ENCODE results near the gene FBH1.
"Not testable (repeated sequence)": the region's sequence is repeated elsewhere in the genome, so short reads cannot be mapped to it uniquely, and the experiment has no call there.

The FBH1 gene

GRCh38 chr10:5942474-5942873 is 52.4 kb downstream of the FBH1 start:
- DNase-seq: no peak

GRCh38 chr10:5943536-5943935 is 53.5 kb downstream of the FBH1 start:
- no peak for DNase-seq

GRCh38 chr10:5944389-5945189 is 54.5 kb downstream of the FBH1 start:
- no peak for DNase-seq

DNA sequence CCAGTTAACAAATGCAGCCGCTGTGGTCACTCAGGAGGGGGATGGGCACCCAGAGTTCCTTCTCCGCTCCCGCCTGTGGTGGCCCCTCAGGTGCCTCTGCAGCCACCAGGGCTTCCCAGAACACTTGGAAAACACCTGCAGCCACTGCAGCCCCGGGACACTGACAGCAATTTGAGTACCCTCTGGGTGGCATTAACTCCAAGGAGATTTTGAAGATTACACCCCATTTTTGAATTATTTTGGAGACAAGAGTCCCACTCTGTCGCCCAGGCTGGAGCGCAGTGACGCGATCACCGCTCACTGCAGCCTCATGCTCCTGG is 55.1 kb downstream of the FBH1 start:
- DNase-seq: no peak

GRCh38 chr10:5945561-5946418 is 55.7 kb downstream of the FBH1 start:
- no peak for DNase-seq

DNA sequence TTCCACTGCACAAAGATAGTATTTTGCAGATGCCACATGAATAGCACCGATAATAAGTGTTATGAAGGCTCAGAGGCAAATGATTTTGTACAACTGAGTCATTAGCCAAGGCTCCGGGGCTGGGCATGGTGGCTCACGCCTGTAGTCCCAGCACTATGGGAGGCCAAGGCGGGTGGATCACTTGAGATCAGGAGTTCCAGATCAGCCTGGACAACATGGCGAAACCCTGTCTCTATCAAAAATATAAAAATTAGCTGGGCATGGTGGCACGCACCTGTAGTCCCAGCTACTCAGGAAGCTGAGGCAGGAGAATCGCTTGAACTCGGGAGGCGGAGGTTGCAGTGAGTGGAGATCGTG is 56.4 kb downstream of the FBH1 start:
- DNase-seq: not testable (repeated sequence)

DNA sequence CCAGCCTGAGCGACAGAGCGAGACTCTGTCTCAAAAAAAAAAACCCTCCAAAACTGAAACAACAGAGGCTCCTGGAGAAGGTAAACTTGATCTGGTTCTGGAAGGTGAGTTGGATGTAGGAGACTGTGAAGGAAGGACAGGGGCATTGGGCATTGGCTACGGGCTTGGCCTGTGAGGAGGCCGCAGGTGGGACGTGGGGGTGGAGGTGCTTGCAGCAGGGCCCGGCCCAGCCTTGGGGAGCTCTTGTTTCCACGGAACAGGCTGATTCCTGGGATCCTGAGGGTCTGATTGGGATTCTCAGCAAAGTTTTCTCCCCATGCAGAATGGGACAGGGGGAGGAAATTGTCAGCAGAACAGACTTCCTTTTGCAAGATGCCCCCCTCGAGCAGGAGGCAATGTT is 56.7 kb downstream of the FBH1 start:
- no peak for DNase-seq

GRCh38 chr10:5947471-5948207 is 57.6 kb downstream of the FBH1 start:
- no peak for DNase-seq

DNA sequence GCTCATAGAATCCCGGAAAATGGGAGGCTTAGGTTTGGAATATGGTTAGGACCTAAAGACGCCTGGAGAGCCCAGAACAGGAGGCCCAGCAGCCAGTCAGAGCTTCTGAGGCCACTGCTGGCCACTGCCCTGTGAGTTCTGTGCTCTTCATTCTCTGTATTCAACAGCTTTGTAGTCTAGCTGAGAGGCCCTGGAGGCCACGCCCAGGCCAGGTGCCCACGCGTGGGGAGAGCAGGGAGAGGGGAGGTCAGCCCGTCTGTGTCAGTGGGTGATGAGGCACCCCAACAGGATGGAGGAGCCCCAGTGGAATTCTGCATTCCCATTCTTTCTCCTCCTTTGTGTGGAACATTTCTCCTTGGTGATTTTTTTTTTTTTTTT is 58.2 kb downstream of the FBH1 start:
- DNase-seq: no peak

- DNase-seq: no peak
Measured at GRCh38 chr10:5949009-5949759, 59.1 kb downstream of the FBH1 start.

- DNase-seq: no peak
Measured at GRCh38 chr10:5951167-5951711, 61.2 kb downstream of the FBH1 start.

GRCh38 chr10:5951721-5952407 is 61.8 kb downstream of the FBH1 start:
- no peak for DNase-seq

DNA sequence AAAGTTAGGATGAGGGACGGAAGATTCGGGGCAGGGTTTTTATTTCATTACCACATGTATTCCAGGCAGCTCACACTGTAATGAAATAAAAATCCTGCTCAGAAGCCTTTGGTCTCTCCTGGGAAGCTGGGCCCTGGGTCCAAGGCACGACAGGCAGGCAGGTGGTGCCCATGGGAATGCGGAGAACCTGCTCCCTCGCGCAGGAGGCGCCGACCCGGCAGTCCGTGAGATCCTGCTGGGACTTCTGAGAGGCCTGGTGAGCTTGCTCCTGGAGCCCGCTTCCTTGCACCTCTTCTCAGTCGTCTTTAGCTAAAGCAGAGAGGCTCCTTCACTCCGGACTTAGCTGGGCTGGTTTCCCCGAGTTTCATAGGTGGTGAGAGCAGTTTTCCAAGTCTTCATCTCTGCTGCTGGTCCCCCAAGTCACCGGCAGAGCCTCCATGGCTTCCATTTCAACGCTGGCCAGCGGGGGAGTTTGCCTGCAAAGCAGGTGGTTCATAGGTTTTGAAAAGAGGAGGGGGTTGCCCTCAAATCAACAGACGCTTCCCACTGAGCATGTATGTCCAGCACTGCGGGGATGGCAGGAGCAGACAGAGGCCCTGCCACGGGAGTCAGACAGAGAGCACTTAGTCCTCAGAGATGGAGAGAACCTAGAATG is 62.8 kb downstream of the FBH1 start:
- DNase-seq: no peak

GRCh38 chr10:5953676-5954075 is 63.6 kb downstream of the FBH1 start:
- no peak for DNase-seq

GRCh38 chr10:5956146-5956936 is 66.3 kb downstream of the FBH1 start:
- no peak for DNase-seq

DNA sequence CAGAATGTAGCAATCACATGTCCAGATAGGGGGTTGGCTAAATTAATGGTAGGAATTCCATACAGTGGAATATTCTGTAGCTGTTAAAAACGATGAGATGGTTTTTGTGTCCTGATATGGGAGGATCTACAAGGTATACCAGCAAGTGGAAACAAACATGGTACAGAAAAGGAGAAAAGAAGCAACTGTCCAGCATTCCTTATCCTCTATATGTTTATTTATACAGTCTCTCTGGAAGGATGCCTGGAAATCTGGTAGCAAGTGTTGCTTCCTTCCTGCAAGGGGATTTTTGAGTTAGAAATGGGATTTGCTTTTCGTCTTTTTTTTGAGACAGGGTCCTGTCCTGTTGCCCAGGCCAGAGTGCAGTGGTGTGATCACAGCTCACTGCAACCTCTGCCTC is 68.0 kb downstream of the FBH1 start:
- no peak for DNase-seq

DNA sequence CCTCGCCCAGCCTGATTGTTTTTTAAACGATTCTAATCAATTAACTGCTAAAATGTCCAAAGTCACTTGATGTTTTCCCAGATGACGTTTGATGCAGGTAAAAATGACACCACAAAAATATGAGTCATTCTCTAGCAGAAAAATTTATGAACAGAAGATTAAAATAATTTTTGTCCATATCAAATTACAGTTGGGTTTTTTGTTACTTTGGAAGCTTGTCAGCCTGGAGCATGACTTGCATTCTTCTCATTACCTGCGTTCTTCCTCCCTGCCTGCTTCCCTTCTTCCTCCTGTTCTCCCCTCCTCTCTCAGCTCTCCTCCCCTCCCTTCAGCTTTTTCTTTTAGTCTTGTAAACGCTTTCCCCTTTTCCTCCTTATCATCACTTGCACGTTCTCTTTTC is 68.6 kb downstream of the FBH1 start:
- no peak for DNase-seq

- no peak for DNase-seq
Measured at GRCh38 chr10:5959142-5959541, 69.1 kb downstream of the FBH1 start.

- DNase-seq: no peak
Measured at GRCh38 chr10:5959581-5960069, 69.6 kb downstream of the FBH1 start.

All from T-helper 9 cell (primary cell).